Activated naive CD4-positive, alpha-beta T cell treated with anti-CD3 and anti-CD28 coated beads for 36 hours (primary cell): ENCODE data around the gene TM4SF20. TPM values are rescaled to one million over a fixed set of nuclear protein-coding genes. Genes with fewer than 3 reads are reported as not detected.

Experiments
- CTCF ChIA-PET: fragments of 350-600 bp; sonication (Branson Sonifier 250); formaldehyde crosslinking; loops from one replicate; lab custom pipeline; 2021; ENCODE audit warnings: antibody characterized with exemption; lab: Charles Lee
- DNase-seq: peaks from one replicate; pipeline ENCODE4 v3.0.0-alpha.2; 2020
- H3K27ac Mint-ChIP-seq: one replicate; pipeline ENCODE4 v1.8.0; 2021; ENCODE audit warnings: mild to moderate bottlenecking, mixed read lengths
- H3K27me3 Mint-ChIP-seq: one replicate; pipeline ENCODE4 v1.8.0; 2021; ENCODE audit warnings: low read depth, mixed read lengths
- H3K36me3 Mint-ChIP-seq: one replicate; pipeline ENCODE4 v1.8.0; 2021; ENCODE audit warnings: low read depth, mixed read lengths
- H3K4me1 Mint-ChIP-seq: one replicate; pipeline ENCODE4 v1.8.0; 2021; ENCODE audit warnings: low read depth, mixed read lengths
- H3K4me3 Mint-ChIP-seq: one replicate; pipeline ENCODE4 v1.8.0; 2021; ENCODE audit warnings: mild to moderate bottlenecking, moderate library complexity, mixed read lengths
- H3K9me3 Mint-ChIP-seq: one replicate; pipeline ENCODE4 v1.8.0; 2021; ENCODE audit warnings: mixed read lengths
- intact Hi-C: fragments of 100-400 bp; cut with micrococcal nuclease; formaldehyde crosslinking; loops from one replicate; pipeline ENCODE4 v1.15.1; 2023
- total RNA-seq, 2 experiments: library from RNA; stranded (reverse); gene quantifications; one replicate each; pipeline ENCODE4 v1.2.3, GENCODE V29; 2021

The TM4SF20 gene
- total RNA-seq: not detected

DNA sequence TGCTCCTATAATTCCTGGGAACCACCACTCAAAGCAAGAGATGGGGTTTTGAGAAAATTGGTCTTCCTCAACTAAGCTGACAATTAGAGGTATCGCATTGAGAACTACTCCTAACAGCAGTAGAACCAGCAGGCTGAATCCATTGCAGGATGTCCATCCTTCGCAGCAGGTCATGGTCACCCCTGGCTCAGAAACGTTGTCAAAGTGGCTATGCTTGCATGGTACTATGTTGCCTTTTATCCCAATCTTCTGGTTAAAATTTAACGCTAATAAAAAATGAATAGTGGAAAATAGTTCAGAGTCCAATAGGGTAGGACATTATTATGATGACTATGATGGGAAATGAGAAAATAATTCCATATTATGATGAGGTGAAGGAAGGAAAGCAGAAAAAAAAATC, at the start of gene TM4SF20:
Gene TM4SF20, minus strand, starts transcription at position 212 of the 400 bp plus-strand sequence. Its CDS starts 38 bp downstream, at position 174.
- H3K27ac Mint-ChIP-seq: no peak within 1 kb of the TSS
- no peaks in the 10 kb centered on the region for H3K27me3 Mint-ChIP-seq
- intact Hi-C loops: no loop called here
- CTCF ChIA-PET: interaction anchor here (1.2 to 2.1 kb wide), 3 partner anchors 13 to 387 kb away, joined by 3 to 9 read pairs (median 5); no protein-coding TSS in a partner anchor
- H3K36me3 Mint-ChIP-seq: peaks cover 3% of the 10 kb centered on the region
- H3K4me1 Mint-ChIP-seq: peaks cover 26% of the 10 kb centered on the region
- H3K4me3 Mint-ChIP-seq: no peak within 1 kb of the TSS
- DNase-seq: no peak
- H3K9me3 Mint-ChIP-seq: peaks cover 10% of the 10 kb centered on the region

DNA sequence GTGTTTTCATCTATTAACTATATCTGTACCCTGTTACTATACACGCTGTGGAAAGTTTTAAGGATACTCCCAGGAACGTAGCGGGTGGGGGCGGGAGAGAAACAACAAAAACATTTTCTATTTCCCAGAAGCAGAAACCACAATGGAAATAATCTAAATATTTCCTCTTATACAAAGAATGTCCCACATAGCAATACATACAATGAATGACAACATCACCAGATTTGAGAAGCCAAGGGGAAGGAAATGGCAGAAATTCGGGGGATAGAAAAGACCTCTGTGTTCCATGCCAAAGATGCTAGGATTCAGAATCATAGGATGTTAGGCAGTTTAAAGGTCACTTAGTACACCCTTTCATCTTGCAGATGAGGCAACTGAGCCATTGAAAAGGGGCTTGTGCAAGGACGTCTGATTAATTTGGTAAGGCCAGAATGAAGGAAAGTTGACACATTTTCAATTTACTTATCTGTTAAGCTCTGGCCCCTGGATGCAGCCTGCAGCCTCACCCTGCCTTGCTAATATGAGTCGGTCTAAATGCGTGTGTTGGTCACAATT, 49.7 kb upstream of the TM4SF20 start:
- CTCF ChIA-PET: no interaction called here

DNA sequence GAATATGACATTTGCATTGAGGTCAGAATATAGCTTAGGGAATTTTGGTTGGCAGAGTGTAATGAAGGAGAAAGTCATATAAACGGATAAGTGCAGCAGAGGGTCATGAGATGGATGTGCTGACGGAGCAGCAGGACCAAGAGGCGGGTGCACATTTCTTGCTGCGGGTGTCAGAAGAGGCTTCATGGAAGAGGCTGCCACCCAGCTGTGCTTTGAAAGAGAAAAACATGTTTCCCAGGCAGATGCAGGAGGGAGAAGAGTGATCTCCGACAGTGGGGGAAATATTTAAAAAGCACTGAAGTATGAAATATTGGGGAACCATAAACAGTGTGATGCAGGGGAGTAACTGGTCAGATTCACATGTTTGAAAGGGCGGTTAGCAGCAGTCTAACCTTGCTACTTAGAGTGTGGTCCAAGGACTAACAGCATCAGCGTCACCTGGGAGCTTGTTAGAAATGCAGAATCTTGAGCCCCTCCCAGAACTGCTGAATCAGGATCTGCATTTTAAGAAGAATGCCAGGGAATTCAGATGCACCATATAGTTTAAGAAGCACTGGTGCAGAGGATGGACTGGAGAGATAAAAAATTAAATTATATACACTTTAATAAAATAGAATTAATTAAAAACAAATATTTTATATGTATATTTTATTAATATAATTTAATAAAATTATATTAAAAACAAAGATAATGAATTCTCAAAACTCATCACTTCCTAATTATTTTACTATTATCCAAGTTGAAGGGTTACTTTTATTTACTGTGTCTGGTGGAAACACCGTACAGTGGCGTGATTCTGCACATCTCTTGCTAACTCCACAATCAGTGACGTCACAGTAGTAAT, 44.8 kb upstream of the TM4SF20 start:
- intact Hi-C loops: no loop called here
- H3K4me1 Mint-ChIP-seq: peaks cover 4% of the 10 kb centered on the region
- H3K4me3 Mint-ChIP-seq: no peak overlapping the region
- CTCF ChIA-PET: no interaction called here
- H3K27me3 Mint-ChIP-seq: no peaks in the 10 kb centered on the region
- H3K36me3 Mint-ChIP-seq: no peaks in the 10 kb centered on the region
- no peak for DNase-seq
- no peaks in the 10 kb centered on the region for H3K9me3 Mint-ChIP-seq
- H3K27ac Mint-ChIP-seq: no peak overlapping the region

More for the DNA sequence above, 49.7 kb upstream of the TM4SF20 start:
- Mint-ChIP-seq H3K36me3 (peaks cover 10% of the 10 kb centered on the region), H3K9me3 (peaks cover 20% of the 10 kb centered on the region), H3K27ac (no peak overlapping the region), H3K4me1 (peaks cover 5% of the 10 kb centered on the region), H3K27me3 (peaks cover 2% of the 10 kb centered on the region), H3K4me3 (no peak overlapping the region)
- intact Hi-C loops: no loop called here
- DNase-seq: no peak

GRCh38 chr2:227420087-227421052, 41.3 kb upstream of the TM4SF20 start:
- Mint-ChIP-seq H3K4me3 (no peak overlapping the region), H3K36me3 (no peaks in the 10 kb centered on the region), H3K27ac (no peak overlapping the region), H3K9me3 (no peaks in the 10 kb centered on the region), H3K4me1 (peaks cover 11% of the 10 kb centered on the region), H3K27me3 (no peaks in the 10 kb centered on the region)
- intact Hi-C loops: no loop called here
- no peak for DNase-seq
- CTCF ChIA-PET: no interaction called here

DNA sequence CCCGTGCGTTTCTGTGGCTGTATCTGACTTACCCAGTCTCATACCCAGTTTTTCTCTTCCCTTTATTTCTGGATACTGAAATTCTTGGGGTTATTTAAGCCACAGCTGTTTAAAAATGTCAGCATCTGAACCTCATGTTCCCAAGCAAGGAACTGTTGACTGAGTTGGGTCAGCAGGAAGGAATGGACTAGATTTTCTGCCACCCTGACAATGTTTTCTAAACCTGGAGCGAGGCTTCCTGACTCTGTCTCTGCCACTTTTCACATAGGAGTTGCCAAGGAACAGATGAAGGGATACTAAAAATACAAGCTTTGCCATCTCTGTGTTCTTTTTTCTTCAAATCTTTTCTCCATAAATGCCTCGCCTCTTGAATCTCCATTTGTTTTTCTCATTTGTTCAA, 37.6 kb upstream of the TM4SF20 start:
- DNase-seq: no peak
- Mint-ChIP-seq H3K27ac (no peak overlapping the region), H3K9me3 (no peaks in the 10 kb centered on the region), H3K4me1 (peaks cover 39% of the 10 kb centered on the region), H3K4me3 (no peak overlapping the region), H3K27me3 (no peaks in the 10 kb centered on the region), H3K36me3 (no peaks in the 10 kb centered on the region)
- intact Hi-C loops: no loop called here
- CTCF ChIA-PET: no interaction called here

DNA sequence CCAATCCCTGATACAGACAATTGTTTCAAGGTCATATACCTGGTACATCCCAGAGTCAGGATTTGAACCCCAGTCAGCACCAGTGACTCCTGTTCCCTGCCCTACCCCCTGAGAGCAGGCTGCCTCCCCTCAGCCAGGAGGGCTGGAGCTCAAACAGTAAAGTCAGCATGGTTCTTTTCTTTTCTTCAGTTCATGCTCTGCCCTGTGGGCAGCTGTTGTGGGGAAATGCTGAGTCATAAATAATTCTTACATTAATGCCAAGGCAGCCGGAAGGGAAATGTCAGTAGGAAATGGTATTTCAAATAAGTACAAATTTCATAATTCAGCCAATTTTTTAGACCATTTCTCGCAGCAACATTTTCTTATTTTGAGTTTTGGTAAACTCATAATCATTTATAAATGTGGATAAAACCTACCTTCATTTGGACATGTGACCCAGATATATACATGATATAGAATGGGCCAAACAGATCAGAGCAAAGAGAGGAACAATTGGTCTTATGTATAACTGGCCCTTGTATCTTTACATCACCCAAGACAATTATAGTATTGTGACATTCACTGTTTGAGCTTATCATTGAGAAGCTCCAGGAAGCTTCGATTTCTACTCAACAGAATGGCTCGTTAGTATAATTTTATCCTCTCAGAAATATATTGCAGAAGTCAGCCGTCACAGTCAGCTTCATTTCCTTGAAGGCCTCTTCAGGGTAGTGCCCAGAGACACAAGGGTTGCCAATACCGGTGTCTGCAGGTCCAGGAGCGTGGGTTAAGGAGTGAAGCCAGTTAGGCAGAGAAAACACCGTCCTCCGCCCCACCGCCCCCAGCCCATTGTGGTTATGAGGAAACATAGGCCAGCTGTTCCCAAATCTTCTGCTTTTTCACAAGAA, 36.7 kb upstream of the TM4SF20 start:
- peak; percentile 18 for DNase-seq
- no peaks in the 10 kb centered on the region for H3K9me3 Mint-ChIP-seq
- no peak overlapping the region for H3K4me3 Mint-ChIP-seq
- CTCF ChIA-PET: interaction anchor here (1.0 to 1.4 kb wide), 2 partner anchors 48 to 72 kb away, joined by 4 read pairs; no protein-coding TSS in a partner anchor
- H3K4me1 Mint-ChIP-seq: peaks cover 49% of the 10 kb centered on the region
- no peaks in the 10 kb centered on the region for H3K36me3 Mint-ChIP-seq
- H3K27ac Mint-ChIP-seq: peak overlapping the region; percentile 76
- H3K27me3 Mint-ChIP-seq: no peaks in the 10 kb centered on the region
- intact Hi-C loops: no loop called here

DNA sequence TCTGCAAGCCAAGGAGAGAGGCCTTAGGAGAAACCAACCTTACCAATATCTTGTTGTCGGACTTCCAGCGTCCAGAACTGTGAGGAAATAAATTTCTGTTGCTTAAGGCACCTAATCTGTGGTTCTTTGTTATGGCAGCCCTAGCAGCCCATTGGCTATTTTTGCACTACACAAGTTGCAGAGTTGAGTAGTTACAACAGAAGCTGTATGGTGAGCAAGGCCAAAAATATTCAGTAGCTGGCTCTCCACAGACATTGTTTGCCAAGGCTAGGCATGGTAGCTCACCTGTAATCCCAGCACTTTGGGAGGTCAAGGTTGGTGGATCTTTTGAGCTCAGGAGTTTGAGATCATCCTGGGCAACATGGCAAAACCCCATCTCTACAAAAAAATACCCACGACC, 35.7 kb upstream of the TM4SF20 start:
- intact Hi-C loops: loop anchor here (5.0 kb wide), 1 partner anchor 578 kb away; the partner anchor contains the start of gene RHBDD1

GRCh38 chr2:227413371-227413770, 34.3 kb upstream of the TM4SF20 start:
- Mint-ChIP-seq H3K9me3 (no peaks in the 10 kb centered on the region), H3K36me3 (no peaks in the 10 kb centered on the region), H3K27me3 (no peaks in the 10 kb centered on the region), H3K27ac (peak overlapping the region; percentile 82), H3K4me1 (peaks cover 63% of the 10 kb centered on the region), H3K4me3 (no peak overlapping the region)
- intact Hi-C loops: loop anchor here (2.0 to 5.0 kb wide), 2 partner anchors 21 to 576 kb away; partner anchors contain the start of gene RHBDD1
- CTCF ChIA-PET: interaction anchor here (9.2 kb wide), 1 partner anchor 50 kb away, joined by 95 read pairs; no protein-coding TSS in a partner anchor
- DNase-seq: no peak

More for the DNA sequence above, 35.7 kb upstream of the TM4SF20 start:
- Mint-ChIP-seq H3K27ac (no peak overlapping the region), H3K9me3 (no peaks in the 10 kb centered on the region), H3K4me1 (peaks cover 56% of the 10 kb centered on the region), H3K4me3 (no peak overlapping the region), H3K27me3 (no peaks in the 10 kb centered on the region), H3K36me3 (no peaks in the 10 kb centered on the region)
- CTCF ChIA-PET: interaction anchor here (1.4 kb wide), 1 partner anchor 49 kb away, joined by 4 read pairs; no protein-coding TSS in a partner anchor
- DNase-seq: no peak

GRCh38 chr2:227412877-227413276, 33.8 kb upstream of the TM4SF20 start:
- DNase-seq: no peak
- Mint-ChIP-seq H3K4me3 (peak overlapping the region; percentile 17), H3K27me3 (no peaks in the 10 kb centered on the region), H3K9me3 (no peaks in the 10 kb centered on the region), H3K4me1 (peaks cover 66% of the 10 kb centered on the region), H3K27ac (peak overlapping the region; percentile 82), H3K36me3 (no peaks in the 10 kb centered on the region)
- intact Hi-C loops: loop anchor here (2.0 to 5.0 kb wide), 2 partner anchors 22 to 576 kb away; partner anchors contain the start of gene RHBDD1
- CTCF ChIA-PET: interaction anchor here (9.2 kb wide), 1 partner anchor 51 kb away, joined by 95 read pairs; no protein-coding TSS in a partner anchor

GRCh38 chr2:227411990-227412350, 32.9 kb upstream of the TM4SF20 start:
- H3K27ac Mint-ChIP-seq: peak overlapping the region; percentile 96
- H3K36me3 Mint-ChIP-seq: no peaks in the 10 kb centered on the region
- CTCF ChIA-PET: interaction anchor here (0.8 to 9.2 kb wide), 3 partner anchors 52 to 63 kb away, joined by 4 to 95 read pairs (median 12); no protein-coding TSS in a partner anchor
- DNase-seq: no peak
- peak overlapping the region; percentile 51 for H3K4me3 Mint-ChIP-seq
- peaks cover 73% of the 10 kb centered on the region for H3K4me1 Mint-ChIP-seq
- intact Hi-C loops: loop anchor here (1.0 to 5.0 kb wide), 8 partner anchors 23 to 575 kb away; partner anchors contain the start of genes MFF and RHBDD1
- no peaks in the 10 kb centered on the region for H3K27me3 Mint-ChIP-seq
- H3K9me3 Mint-ChIP-seq: no peaks in the 10 kb centered on the region
